OCI-LY7 (cell line): Measurements from ENCODE around the gene RHOT2.

Experiments used
- CTCF ChIP-seq: fragments of 200-600 bp; sonication (generic); conservative IDR thresholded peaks from 2 replicates; pipeline ENCODE4 v1.5.1; 2014; ENCODE audit warnings: mild to moderate bottlenecking, antibody characterized with exemption, low read length, moderate library complexity, mixed read lengths
- EZH2phosphoT487 ChIP-seq: fragments of 200-600 bp; sonication (generic); IDR thresholded peaks from 2 replicates; pipeline ENCODE4 v1.6.1; 2018; ENCODE audit warnings: low read depth, borderline replicate concordance, mild to moderate bottlenecking, mixed run types, antibody characterized with exemption, low read length, moderate library complexity, mixed read lengths

- TF ChIP-seq CTCF (no peak), EZH2phosphoT487 (no peak)
Observed at GRCh38 chr16:637081-638018, 30.6 kb upstream of the RHOT2 start.
